Fibroblast of lung (primary cell): ENCODE measurements around the gene APBA2. TPM values are rescaled to one million over a fixed set of nuclear protein-coding genes. Genes with fewer than 3 reads are reported as not detected.

Experiments used
- DNase-seq, 2 donors: peaks; one replicate each; pipeline versions ENCODE4 v3.0.0 to v3.0.0-alpha.2; 2010; ENCODE audit warnings: low read depth in 2 of 2
- H2AFZ ChIP-seq: 2 replicates; pipeline ENCODE4 v1.5.1; 2012; ENCODE audit warnings: low read length, control low read depth, inconsistent platforms
- H3K27ac ChIP-seq: 2 replicates; pipeline ENCODE4 v1.5.1; 2011; ENCODE audit warnings: low read length, control low read depth; ENCODE audit not compliant: insufficient read depth
- H3K27me3 ChIP-seq: 2 replicates; pipeline ENCODE4 v1.5.1; 2011; ENCODE audit warnings: mild to moderate bottlenecking, low read length; ENCODE audit not compliant: control insufficient read depth, insufficient read depth
- H3K36me3 ChIP-seq: 2 replicates; pipeline ENCODE4 v1.5.1; 2011; ENCODE audit warnings: low read length; ENCODE audit not compliant: control insufficient read depth, insufficient read depth
- H3K4me1 ChIP-seq: 2 replicates; pipeline ENCODE4 v1.5.1; 2011; ENCODE audit warnings: low read length; ENCODE audit not compliant: control insufficient read depth, insufficient read depth; ENCODE audit errors: extremely low read depth
- H3K4me2 ChIP-seq: 2 replicates; pipeline ENCODE4 v1.5.1; 2011; ENCODE audit warnings: low read length, control low read depth; ENCODE audit not compliant: insufficient read depth; ENCODE audit errors: extremely low read depth
- H3K4me3 ChIP-seq, 4 experiments: fragments of 200-600 bp in 1 of 4; sonication (generic) in 1 of 4; replicated peaks in 1 of 4; 2 replicates each; pipeline ENCODE4 v1.5.1; 2011 to 2016; ENCODE audit warnings: low read length in 4 of 4, low read depth in 3 of 4, mild to moderate bottlenecking in 3 of 4, control low read depth in 2 of 4, inconsistent platforms in 1 of 4, mixed read lengths in 1 of 4; ENCODE audit not compliant: insufficient read depth in 1 of 4; ENCODE audit errors: control extremely low read depth in 1 of 4
- H3K79me2 ChIP-seq: 2 replicates; pipeline ENCODE4 v1.5.1; 2012; ENCODE audit warnings: mild to moderate bottlenecking, low read length, inconsistent platforms; ENCODE audit not compliant: control insufficient read depth, insufficient read depth
- H3K9ac ChIP-seq: 2 replicates; pipeline ENCODE4 v1.5.1; 2011; ENCODE audit warnings: mild to moderate bottlenecking, low read length, control low read depth; ENCODE audit not compliant: insufficient read depth
- H3K9me3 ChIP-seq: 2 replicates; pipeline ENCODE4 v1.5.1; 2012; ENCODE audit warnings: low read depth, low read length; ENCODE audit not compliant: control insufficient read depth, insufficient read depth
- H4K20me1 ChIP-seq: 2 replicates; pipeline ENCODE4 v1.5.1; 2011; ENCODE audit warnings: low read length; ENCODE audit not compliant: control insufficient read depth, insufficient read depth; ENCODE audit errors: extremely low read depth
- EZH2 ChIP-seq: IDR thresholded peaks from 2 replicates; pipeline ENCODE4 v1.5.1; 2012; ENCODE audit warnings: low read length, control low read depth, mild to moderate bottlenecking; ENCODE audit errors: missing control alignments
- polyA plus RNA-seq, 2 donors: library from polyadenylated mRNA; depleted of rRNA in 1 of 2; stranded (reverse) in 1 of 2; unstranded in 1 of 2; fragments of >200 nt; gene quantifications; 2 replicates each; pipeline ENCODE4 v1.2.1, GENCODE V29; 2011 to 2012; ENCODE audit warnings: missing spikeins in 1 of 2
- total RNA-seq: library from RNA; depleted of rRNA; stranded (reverse); fragments of >200 nt; gene quantifications from 2 replicates; pipeline ENCODE4 v1.2.1, GENCODE V29; 2014
- TF ChIP-seq, protein P1 (sequence below), 2 donors: IDR thresholded peaks in 1 of 2; conservative IDR thresholded peaks in 1 of 2; 1 replicate in 1 of 2; 2 replicates in 1 of 2; pipeline ENCODE4 v1.5.1; 2011 to 2012; ENCODE audit warnings: low read length in 2 of 2, control low read depth in 1 of 2, inconsistent platforms in 1 of 2, low read depth in 1 of 2, mild to moderate bottlenecking in 1 of 2

APBA2 gene
- total and polyA plus RNA-seq, 2 donors (not counting 1 experiment from before 2014, with no cell fraction given) = 9.5 to 20.3 TPM

DNA sequence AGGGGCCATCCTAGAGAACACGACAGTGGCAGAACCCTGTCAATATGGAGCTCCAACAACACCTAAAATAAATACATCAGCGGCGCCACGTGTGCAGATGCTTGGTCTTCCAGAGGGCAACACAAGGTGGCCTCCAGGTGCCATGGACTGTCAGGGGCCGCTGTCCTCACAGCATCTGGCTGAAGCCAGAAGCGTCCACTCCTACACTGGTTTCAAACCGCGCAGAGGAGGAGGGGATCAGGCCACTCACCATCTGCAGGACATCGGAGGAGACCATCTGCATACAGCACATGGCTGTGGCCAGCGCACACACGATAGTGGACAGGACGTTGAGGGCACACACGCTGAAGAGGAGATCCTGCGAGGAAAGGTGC, 265.7 kb downstream of the APBA2 start:
- TF ChIP-seq, protein P1, sequence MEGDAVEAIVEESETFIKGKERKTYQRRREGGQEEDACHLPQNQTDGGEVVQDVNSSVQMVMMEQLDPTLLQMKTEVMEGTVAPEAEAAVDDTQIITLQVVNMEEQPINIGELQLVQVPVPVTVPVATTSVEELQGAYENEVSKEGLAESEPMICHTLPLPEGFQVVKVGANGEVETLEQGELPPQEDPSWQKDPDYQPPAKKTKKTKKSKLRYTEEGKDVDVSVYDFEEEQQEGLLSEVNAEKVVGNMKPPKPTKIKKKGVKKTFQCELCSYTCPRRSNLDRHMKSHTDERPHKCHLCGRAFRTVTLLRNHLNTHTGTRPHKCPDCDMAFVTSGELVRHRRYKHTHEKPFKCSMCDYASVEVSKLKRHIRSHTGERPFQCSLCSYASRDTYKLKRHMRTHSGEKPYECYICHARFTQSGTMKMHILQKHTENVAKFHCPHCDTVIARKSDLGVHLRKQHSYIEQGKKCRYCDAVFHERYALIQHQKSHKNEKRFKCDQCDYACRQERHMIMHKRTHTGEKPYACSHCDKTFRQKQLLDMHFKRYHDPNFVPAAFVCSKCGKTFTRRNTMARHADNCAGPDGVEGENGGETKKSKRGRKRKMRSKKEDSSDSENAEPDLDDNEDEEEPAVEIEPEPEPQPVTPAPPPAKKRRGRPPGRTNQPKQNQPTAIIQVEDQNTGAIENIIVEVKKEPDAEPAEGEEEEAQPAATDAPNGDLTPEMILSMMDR (conservative IDR thresholded peaks at IDR 0.05 in 1 of 2, IDR thresholded peaks at IDR 0.05 in 1 of 2; ENCODE audit: low read depth in 1 of 2, low read length in 2 of 2) = no peak
- TF ChIP-seq EZH2 = no peak
- H3K27me3 ChIP-seq = no peaks in the 10 kb centered on the region
- H3K9me3 ChIP-seq = no peaks in the 10 kb centered on the region
- no peak overlapping the region for H3K27ac ChIP-seq
- no peaks in the 10 kb centered on the region for H3K36me3 ChIP-seq
- no peak for DNase-seq
- no peak overlapping the region for H2AFZ ChIP-seq
- no peak overlapping the region for H3K4me3 ChIP-seq
- H3K79me2 ChIP-seq = no peaks in the 10 kb centered on the region
- H3K4me2 ChIP-seq = no peak overlapping the region
- H3K9ac ChIP-seq = no peak overlapping the region
- no peaks in the 10 kb centered on the region for H4K20me1 ChIP-seq
- H3K4me1 ChIP-seq = no peaks in the 10 kb centered on the region

DNA sequence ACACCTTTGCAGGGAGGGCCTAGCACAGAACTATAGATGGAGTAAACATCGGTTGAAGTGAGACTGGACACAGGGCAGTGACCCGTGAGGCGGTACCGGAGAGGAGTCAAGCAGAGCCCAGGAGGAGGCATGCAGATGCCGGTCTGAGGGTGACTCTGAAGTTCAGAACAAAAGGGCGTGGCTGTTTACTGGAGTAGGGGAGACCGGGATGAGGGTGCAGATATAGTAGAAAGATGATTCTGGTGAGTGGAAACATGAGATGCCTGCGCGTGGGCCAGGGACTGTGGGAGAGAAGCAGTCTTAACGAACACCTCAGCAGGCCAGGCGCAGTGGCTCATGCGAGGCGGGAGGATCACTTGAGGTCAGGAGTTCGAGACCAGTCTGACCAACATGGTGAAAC, 270.7 kb downstream of the APBA2 start:
- Histone ChIP-seq H3K4me2 (no peak overlapping the region), H3K4me1 (no peaks in the 10 kb centered on the region), H4K20me1 (no peaks in the 10 kb centered on the region), H3K79me2 (no peaks in the 10 kb centered on the region), H3K27ac (no peak overlapping the region), H3K4me3 (no peak overlapping the region), H3K9me3 (no peaks in the 10 kb centered on the region), H2AFZ (no peak overlapping the region), H3K9ac (no peak overlapping the region), H3K27me3 (no peaks in the 10 kb centered on the region), H3K36me3 (no peaks in the 10 kb centered on the region)
- no peak for TF ChIP-seq EZH2
- TF ChIP-seq, protein P1 (conservative IDR thresholded peaks at IDR 0.05 in 1 of 2, IDR thresholded peaks at IDR 0.05 in 1 of 2; ENCODE audit: low read depth in 1 of 2, low read length in 2 of 2) = no peak
- DNase-seq = no peak

DNA sequence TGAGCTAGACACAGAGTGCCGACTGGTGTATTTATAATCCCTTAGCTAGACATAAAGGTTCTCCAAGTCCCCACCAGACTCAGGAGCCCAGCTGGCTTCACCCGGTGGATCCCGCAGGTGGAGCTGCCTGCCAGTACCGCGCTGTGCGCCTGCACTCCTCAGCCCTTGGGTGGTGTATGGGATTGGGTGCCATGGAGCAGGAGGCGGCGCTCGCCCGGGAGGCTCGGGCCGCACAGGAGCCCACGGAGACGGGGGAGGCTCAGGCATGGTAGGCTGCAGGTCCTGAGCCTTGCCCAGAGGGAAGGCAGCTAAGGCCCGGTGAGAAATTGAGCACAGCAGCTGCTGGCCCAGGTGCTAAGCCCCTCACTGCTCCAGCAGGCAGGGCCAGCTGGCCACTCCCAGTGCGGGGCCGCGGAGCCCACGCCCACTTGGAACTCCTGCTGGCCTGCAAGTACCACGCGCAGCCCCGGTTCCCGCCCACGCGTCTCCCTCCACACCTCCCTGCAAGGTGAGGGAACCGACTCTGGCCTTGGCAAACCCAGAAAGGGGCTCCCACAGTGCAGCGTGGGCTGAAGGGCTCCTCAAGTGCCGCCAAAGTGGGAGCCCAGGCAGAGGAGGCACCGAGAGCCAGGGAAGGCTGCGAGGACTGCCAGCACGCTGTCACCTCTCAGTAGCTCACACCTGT, 274.1 kb downstream of the APBA2 start:
- Histone ChIP-seq H2AFZ (no peak overlapping the region), H3K27me3 (no peaks in the 10 kb centered on the region), H3K9ac (no peak overlapping the region), H3K4me1 (no peaks in the 10 kb centered on the region), H3K36me3 (no peaks in the 10 kb centered on the region), H3K9me3 (no peaks in the 10 kb centered on the region), H3K27ac (no peak overlapping the region), H3K4me2 (no peak overlapping the region), H4K20me1 (no peaks in the 10 kb centered on the region), H3K4me3 (no peak overlapping the region), H3K79me2 (no peaks in the 10 kb centered on the region)
- no peak for DNase-seq
- no peak for TF ChIP-seq EZH2
- TF ChIP-seq, protein P1 (conservative IDR thresholded peaks at IDR 0.05 in 1 of 2, IDR thresholded peaks at IDR 0.05 in 1 of 2; ENCODE audit: low read depth in 1 of 2, low read length in 2 of 2) = no peak
